Measurements from ENCODE around the gene ADAMTS6.
"Not testable (repeated sequence)": the region's sequence is repeated elsewhere in the genome, so short reads cannot be mapped to it uniquely, and the experiment has no call there.

The ADAMTS6 gene

GRCh38 chr5:65366655-65367054, 115.1 kb downstream of the ADAMTS6 start:
- DNase-seq (ENCODE audit: low spot score), result no peak

GRCh38 chr5:65364907-65365306, 116.8 kb downstream of the ADAMTS6 start:
- DNase-seq (ENCODE audit: low spot score), result no peak

- no peak for DNase-seq (ENCODE audit: low spot score)
Measured at GRCh38 chr5:65363499-65363898, 118.2 kb downstream of the ADAMTS6 start.

- DNase-seq (ENCODE audit: low spot score), result no peak
Measured at GRCh38 chr5:65359981-65360380, 121.7 kb downstream of the ADAMTS6 start.

GRCh38 chr5:65359569-65359968, 122.2 kb downstream of the ADAMTS6 start:
- no peak for DNase-seq (ENCODE audit: low spot score)

GRCh38 chr5:65356274-65356673, 125.4 kb downstream of the ADAMTS6 start:
- DNase-seq (ENCODE audit: low spot score), result no peak

GRCh38 chr5:65355301-65355700, 126.4 kb downstream of the ADAMTS6 start:
- no peak for DNase-seq (ENCODE audit: low spot score)

- no peak for DNase-seq (ENCODE audit: low spot score)
Measured at GRCh38 chr5:65341835-65342234, 139.9 kb downstream of the ADAMTS6 start.

- DNase-seq (ENCODE audit: low spot score), result no peak
Measured at GRCh38 chr5:65338606-65339151, 143.0 kb downstream of the ADAMTS6 start.

- no peak for DNase-seq (ENCODE audit: low spot score)
Measured at GRCh38 chr5:65334077-65334476, 147.6 kb downstream of the ADAMTS6 start.

GRCh38 chr5:65332591-65332990, 149.1 kb downstream of the ADAMTS6 start:
- DNase-seq (ENCODE audit: low spot score), result no peak

GRCh38 chr5:65329266-65329665, 152.5 kb downstream of the ADAMTS6 start:
- DNase-seq (ENCODE audit: low spot score), result no peak

- no peak for DNase-seq (ENCODE audit: low spot score)
Measured at GRCh38 chr5:65327582-65327981, 154.1 kb downstream of the ADAMTS6 start.

- DNase-seq (ENCODE audit: low spot score), result no peak
Measured at GRCh38 chr5:65326922-65327321, 154.8 kb downstream of the ADAMTS6 start.

GRCh38 chr5:65324226-65324625, 157.5 kb downstream of the ADAMTS6 start:
- no peak for DNase-seq (ENCODE audit: low spot score)

GRCh38 chr5:65320704-65321103, 161.0 kb downstream of the ADAMTS6 start:
- not testable (repeated sequence) for DNase-seq (ENCODE audit: low spot score)

- DNase-seq (ENCODE audit: low spot score), result no peak
Measured at GRCh38 chr5:65320250-65320649, 161.5 kb downstream of the ADAMTS6 start.

- DNase-seq (ENCODE audit: low spot score), result no peak
Measured at GRCh38 chr5:65307931-65308330, 173.8 kb downstream of the ADAMTS6 start.

- no peak for DNase-seq (ENCODE audit: low spot score)
Measured at GRCh38 chr5:65307088-65307487, 174.6 kb downstream of the ADAMTS6 start.

- no peak for DNase-seq (ENCODE audit: low spot score)
Measured at GRCh38 chr5:65305913-65306312, 175.8 kb downstream of the ADAMTS6 start.

- DNase-seq (ENCODE audit: low spot score), result no peak
Measured at GRCh38 chr5:65299861-65300260, 181.9 kb downstream of the ADAMTS6 start.

- no peak for DNase-seq (ENCODE audit: low spot score)
Measured at GRCh38 chr5:65296067-65296466, 185.7 kb downstream of the ADAMTS6 start.

- DNase-seq (ENCODE audit: low spot score), result no peak
Measured at GRCh38 chr5:65292196-65292595, 189.5 kb downstream of the ADAMTS6 start.

GRCh38 chr5:65290677-65291076, 191.0 kb downstream of the ADAMTS6 start:
- no peak for DNase-seq (ENCODE audit: low spot score)

- no peak for DNase-seq (ENCODE audit: low spot score)
Measured at GRCh38 chr5:65288657-65289056, 193.1 kb downstream of the ADAMTS6 start.
